ENCODE data around the gene KRTCAP2. TPM values are rescaled to one million over a fixed set of nuclear protein-coding genes. Genes with fewer than 3 reads are reported as not detected.

The KRTCAP2 gene
- total RNA-seq, 1 donor, result 100 TPM

GRCh38 chr1:155178441-155179111 is 5.5 kb upstream of the KRTCAP2 start:
- no peak overlapping the region for H3K4me3 ChIP-seq (ENCODE audit: low read depth, low read length)
- DNase-seq (ENCODE audit: low read depth), result no peak
- TF ChIP-seq, protein P1, sequence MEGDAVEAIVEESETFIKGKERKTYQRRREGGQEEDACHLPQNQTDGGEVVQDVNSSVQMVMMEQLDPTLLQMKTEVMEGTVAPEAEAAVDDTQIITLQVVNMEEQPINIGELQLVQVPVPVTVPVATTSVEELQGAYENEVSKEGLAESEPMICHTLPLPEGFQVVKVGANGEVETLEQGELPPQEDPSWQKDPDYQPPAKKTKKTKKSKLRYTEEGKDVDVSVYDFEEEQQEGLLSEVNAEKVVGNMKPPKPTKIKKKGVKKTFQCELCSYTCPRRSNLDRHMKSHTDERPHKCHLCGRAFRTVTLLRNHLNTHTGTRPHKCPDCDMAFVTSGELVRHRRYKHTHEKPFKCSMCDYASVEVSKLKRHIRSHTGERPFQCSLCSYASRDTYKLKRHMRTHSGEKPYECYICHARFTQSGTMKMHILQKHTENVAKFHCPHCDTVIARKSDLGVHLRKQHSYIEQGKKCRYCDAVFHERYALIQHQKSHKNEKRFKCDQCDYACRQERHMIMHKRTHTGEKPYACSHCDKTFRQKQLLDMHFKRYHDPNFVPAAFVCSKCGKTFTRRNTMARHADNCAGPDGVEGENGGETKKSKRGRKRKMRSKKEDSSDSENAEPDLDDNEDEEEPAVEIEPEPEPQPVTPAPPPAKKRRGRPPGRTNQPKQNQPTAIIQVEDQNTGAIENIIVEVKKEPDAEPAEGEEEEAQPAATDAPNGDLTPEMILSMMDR (IDR thresholded peaks at IDR 0.05; ENCODE audit: insufficient read depth, low read length), result no peak

GRCh38 chr1:155177918-155178281 is 4.8 kb upstream of the KRTCAP2 start:
- TF ChIP-seq, protein P1 (IDR thresholded peaks at IDR 0.05; ENCODE audit: insufficient read depth, low read length), result no peak
- no peak overlapping the region for H3K4me3 ChIP-seq (ENCODE audit: low read depth, low read length)
- DNase-seq (ENCODE audit: low read depth), result no peak

GRCh38 chr1:155177192-155177917 is 4.3 kb upstream of the KRTCAP2 start:
- TF ChIP-seq, protein P1 (IDR thresholded peaks at IDR 0.05; ENCODE audit: insufficient read depth, low read length), result no peak
- no peak overlapping the region for H3K4me3 ChIP-seq (ENCODE audit: low read depth, low read length)
- no peak for DNase-seq (ENCODE audit: low read depth)

DNA sequence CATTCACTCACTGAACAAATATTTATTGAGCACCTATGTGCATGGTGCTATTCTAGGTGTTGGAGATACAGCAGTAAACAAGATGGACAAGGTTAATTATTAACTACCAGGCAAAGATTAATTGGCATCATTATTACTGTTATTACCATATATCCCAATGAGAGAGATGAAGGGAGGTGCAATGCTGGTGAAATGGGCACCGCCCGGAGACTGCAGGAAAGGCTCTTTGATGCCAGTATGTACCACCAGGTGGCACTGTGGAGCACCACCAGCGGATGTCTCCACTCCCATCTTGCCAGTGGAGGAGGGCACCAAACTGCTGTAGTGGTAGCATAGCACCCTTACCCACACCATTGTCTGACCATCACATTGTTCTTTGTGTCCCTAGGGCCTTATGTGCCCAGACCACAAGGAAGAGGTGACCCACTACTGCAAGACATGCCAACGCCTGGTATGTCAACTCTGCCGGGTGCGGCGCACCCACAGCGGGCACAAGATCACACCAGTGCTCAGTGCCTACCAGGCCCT is 3.5 kb upstream of the KRTCAP2 start:
- DNase-seq (ENCODE audit: low read depth), result peak; percentile 80
- TF ChIP-seq, protein P1 (IDR thresholded peaks at IDR 0.05; ENCODE audit: insufficient read depth, low read length), result peak; percentile 94
- H3K4me3 ChIP-seq (ENCODE audit: low read depth, low read length), result no peak overlapping the region

DNA sequence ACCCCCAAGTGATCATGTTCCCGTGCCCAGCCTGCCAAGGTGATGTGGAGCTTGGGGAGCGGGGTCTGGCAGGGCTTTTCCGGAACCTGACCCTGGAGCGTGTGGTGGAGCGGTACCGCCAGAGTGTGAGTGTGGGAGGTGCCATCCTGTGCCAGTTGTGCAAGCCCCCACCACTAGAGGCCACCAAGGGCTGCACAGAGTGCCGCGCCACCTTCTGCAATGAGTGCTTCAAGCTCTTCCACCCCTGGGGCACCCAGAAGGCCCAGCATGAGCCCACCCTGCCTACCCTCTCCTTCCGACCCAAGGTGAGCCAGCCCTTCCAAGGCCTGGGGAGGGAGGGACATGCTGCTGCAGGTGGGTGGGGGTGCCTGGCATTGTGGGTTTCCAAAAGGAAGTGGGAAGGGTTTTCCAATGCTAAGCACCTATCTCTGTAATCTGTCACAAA is 2.8 kb upstream of the KRTCAP2 start:
- no peak for DNase-seq (ENCODE audit: low read depth)
- no peak overlapping the region for H3K4me3 ChIP-seq (ENCODE audit: low read depth, low read length)
- TF ChIP-seq, protein P1 (IDR thresholded peaks at IDR 0.05; ENCODE audit: insufficient read depth, low read length), result no peak

- no peak for DNase-seq (ENCODE audit: low read depth)
- H3K4me3 ChIP-seq (ENCODE audit: low read depth, low read length), result no peak overlapping the region
- TF ChIP-seq, protein P1 (IDR thresholded peaks at IDR 0.05; ENCODE audit: insufficient read depth, low read length), result no peak
Measured at GRCh38 chr1:155175281-155175926, 2.3 kb upstream of the KRTCAP2 start.

Data from fibroblast of the aortic adventitia (primary cell).